GM12878 (cell line): ENCODE data around the gene IGLL5. TPM values are rescaled to one million over a fixed set of nuclear protein-coding genes. Genes with fewer than 3 reads are reported as not detected.

Source experiments
- ATAC-seq: fragments of 200-7000 bp; cut with Tn5 transposase; 3 replicates; pipeline ENCODE4 v1.9.1; 2020; ENCODE audit warnings: mild to moderate bottlenecking, moderate library complexity
- BruUV-seq: library from RNA; stranded (reverse); fragments of 400-500 nt; replicated peaks from 2 replicates; lab custom pipeline; 2021; lab: Mats Ljungman, UMichigan
- CTCF ChIA-PET: fragments of 300-600 bp; sonication (Branson Sonifier 250); formaldehyde crosslinking; extraction: SDS; loops from one replicate; lab custom pipeline; 2021; ENCODE audit warnings: inconsistent platforms; lab: Yijun Ruan, JAX
- POLR2A ChIA-PET: fragments of 350-600 bp; formaldehyde crosslinking; extraction: SDS; loops from one replicate; lab custom pipeline; 2021; ENCODE audit warnings: inconsistent platforms; lab: Charles Lee
- RAD21 ChIA-PET: fragments of 300-600 bp; sonication (Branson Sonifier 250); formaldehyde crosslinking; loops from one replicate; lab custom pipeline; 2023; ENCODE audit warnings: antibody characterized with exemption; ENCODE audit not compliant: unreplicated experiment; lab: Charles Lee
- SMC1A ChIA-PET: fragments of 300-600 bp; sonication (Branson Sonifier 250); formaldehyde crosslinking; loops from one replicate; lab custom pipeline; 2023; ENCODE audit not compliant: unreplicated experiment, uncharacterized antibody; lab: Charles Lee
- DNase-seq: peaks from one replicate; pipeline ENCODE4 v3.0.0-alpha.2; 2011; ENCODE audit warnings: low read depth, low spot score
- FAIRE-seq: peaks from 3 replicates; lab custom pipeline; 2011; peaks lifted over from hg19 to GRCh38; lab: Jason Lieb, UNC
- H2AFZ ChIP-seq: 2 replicates; pipeline ENCODE4 v1.6.0; 2011; ENCODE audit warnings: low read depth, low read length, control low read depth; ENCODE audit not compliant: control insufficient read depth
- H3K27ac ChIP-seq: 2 replicates; pipeline ENCODE4 v1.5.1; 2011; ENCODE audit warnings: control low read depth; ENCODE audit not compliant: control insufficient read depth, insufficient read depth
- H3K27me3 ChIP-seq, 2 experiments: replicated peaks in 1 of 2; 2 replicates each; pipeline versions ENCODE4 v1.6.0 to v1.6.1; 2011; ENCODE audit warnings: low read length in 1 of 2; ENCODE audit not compliant: control insufficient read depth in 2 of 2, insufficient read depth in 2 of 2
- H3K36me3 ChIP-seq, 2 experiments: 2 replicates each; pipeline ENCODE4 v1.5.1; 2011; ENCODE audit warnings: low read length in 1 of 2; ENCODE audit not compliant: control insufficient read depth in 2 of 2, insufficient read depth in 2 of 2
- H3K4me1 ChIP-seq: 2 replicates; pipeline ENCODE4 v1.6.1; 2011; ENCODE audit warnings: mild to moderate bottlenecking, low read length, moderate library complexity, mixed read lengths; ENCODE audit not compliant: control insufficient read depth, insufficient read depth
- H3K4me2 ChIP-seq: 2 replicates; pipeline ENCODE4 v1.6.0; 2011; ENCODE audit warnings: control low read depth; ENCODE audit not compliant: control insufficient read depth, insufficient read depth
- H3K4me3 ChIP-seq: fragments of 200-600 bp; sonication (generic); 2 replicates; pipeline ENCODE4 v1.5.1; 2016
- H3K79me2 ChIP-seq: 2 replicates; pipeline ENCODE4 v1.6.0; 2011; ENCODE audit warnings: low read length; ENCODE audit not compliant: control insufficient read depth, insufficient read depth
- H3K9ac ChIP-seq: 2 replicates; pipeline ENCODE4 v1.8.0; 2011; ENCODE audit warnings: low read length, control low read depth, mixed read lengths; ENCODE audit not compliant: control insufficient read depth, insufficient read depth
- H3K9me3 ChIP-seq: replicated peaks from 3 replicates; pipeline ENCODE4 v1.5.1; 2011; ENCODE audit warnings: mild to moderate bottlenecking, low read length; ENCODE audit not compliant: control insufficient read depth, insufficient read depth
- H4K20me1 ChIP-seq: 2 replicates; pipeline ENCODE4 v1.6.0; 2011; ENCODE audit not compliant: control insufficient read depth, insufficient read depth
- ASH2L ChIP-seq: fragments of 300-600, 200-600 bp; sonication (generic); IDR thresholded peaks from 2 replicates; pipeline ENCODE4 v1.6.1; 2017; ENCODE audit warnings: low read depth, mild to moderate bottlenecking, borderline replicate concordance
- GATAD2B ChIP-seq: fragments of 450-650 bp; conservative IDR thresholded peaks from 2 replicates; pipeline ENCODE4 v1.6.1; 2017; ENCODE audit warnings: low read depth, mild to moderate bottlenecking, moderate library complexity
- HDAC6 ChIP-seq: fragments of 200-600 bp; sonication (generic); IDR thresholded peaks from one replicate; pipeline ENCODE4 v1.8.0; 2017; ENCODE audit warnings: antibody characterized with exemption; ENCODE audit not compliant: unreplicated experiment
- IKZF1 ChIP-seq: fragments of 450-650 bp; conservative IDR thresholded peaks from 2 replicates; pipeline ENCODE4 v1.6.1; 2017; ENCODE audit warnings: antibody characterized with exemption, mild to moderate bottlenecking
- IKZF2 ChIP-seq, 2 experiments: fragments of 450-650 bp; IDR thresholded peaks; 2 replicates each; pipeline ENCODE4 v1.6.1; 2017; ENCODE audit warnings: mild to moderate bottlenecking in 2 of 2, moderate library complexity in 2 of 2
- KAT2A ChIP-seq: conservative IDR thresholded peaks from 2 replicates; pipeline ENCODE4 v1.6.1; 2011; ENCODE audit warnings: low read depth, low read length; ENCODE audit not compliant: control insufficient read depth
- KDM1A ChIP-seq: fragments of 200-600 bp; sonication (generic); IDR thresholded peaks from 2 replicates; pipeline ENCODE4 v1.6.1; 2016; ENCODE audit warnings: borderline replicate concordance
- NFIC ChIP-seq: IDR thresholded peaks from 2 replicates; pipeline ENCODE4 v1.6.1; 2012; ENCODE audit warnings: low read depth, mild to moderate bottlenecking, inconsistent platforms, low read length, moderate library complexity
- NFXL1 ChIP-seq: fragments of 450-650 bp; IDR thresholded peaks from 2 replicates; pipeline ENCODE4 v1.6.1; 2017; ENCODE audit warnings: antibody characterized with exemption, mild to moderate bottlenecking, borderline replicate concordance
- NR2C2 ChIP-seq: IDR thresholded peaks from 2 replicates; pipeline ENCODE4 v1.6.1; 2011; ENCODE audit warnings: borderline replicate concordance, low read depth; ENCODE audit not compliant: control insufficient read depth, insufficient read length
- NR2F1 ChIP-seq: fragments of 450-650 bp; conservative IDR thresholded peaks from 2 replicates; pipeline ENCODE4 v1.6.1; 2017; ENCODE audit warnings: mild to moderate bottlenecking
- PML ChIP-seq: IDR thresholded peaks from 2 replicates; pipeline ENCODE4 v1.6.1; 2012; ENCODE audit warnings: low read length, inconsistent platforms
- POLR2AphosphoS2 ChIP-seq: IDR thresholded peaks from 2 replicates; pipeline ENCODE4 v1.6.1; 2011; ENCODE audit warnings: low read depth, mild to moderate bottlenecking, low read length, improper control_type of control experiment, moderate library complexity
- RAD21 ChIP-seq: IDR thresholded peaks from 2 replicates; pipeline ENCODE4 v1.6.1; 2011; ENCODE audit warnings: mild to moderate bottlenecking, low read depth, low read length, moderate library complexity; ENCODE audit not compliant: insufficient read depth
- SIX5 ChIP-seq: IDR thresholded peaks from 2 replicates; pipeline ENCODE4 v1.6.1; 2011; ENCODE audit warnings: mild to moderate bottlenecking, low read depth, low read length, moderate library complexity; ENCODE audit not compliant: severe bottlenecking
- SMAD5 ChIP-seq: IDR thresholded peaks from 2 replicates; pipeline ENCODE4 v1.6.1; 2016; ENCODE audit warnings: antibody characterized with exemption, low read depth
- STAT3 ChIP-seq: IDR thresholded peaks from 2 replicates; pipeline ENCODE4 v1.6.1; 2011; ENCODE audit warnings: low read depth, low read length, improper control_type of control experiment
- TCF3 ChIP-seq: IDR thresholded peaks from 2 replicates; pipeline ENCODE4 v1.6.1; 2012; ENCODE audit warnings: low read depth, mild to moderate bottlenecking, low read length, borderline replicate concordance; ENCODE audit not compliant: insufficient read depth
- WGBS: methylation state at CpG from one replicate; pipeline ENCODE4 v1.1.6; 2016; ENCODE audit warnings: low lambda C conversion rate; ENCODE audit not compliant: insufficient replicate concordance, insufficient coverage; ENCODE audit errors: missing lambda C conversion rate; 5-methylcytosine and 5-hydroxymethylcytosine counted together
- in situ Hi-C: fragments of 300-500 bp; cut with MboI; formaldehyde crosslinking; loops from 9 replicates; pipeline ENCODE4 v1.14.3; 2018; ENCODE audit warnings: mixed read lengths
- intact Hi-C: fragments of 100-400 bp; cut with micrococcal nuclease; formaldehyde crosslinking; loops from one replicate; pipeline ENCODE4 v1.14.2; 2022; ENCODE audit not compliant: unreplicated experiment
- polyA plus RNA-seq, 11 experiments: library from polyadenylated mRNA; depleted of rRNA in 4 of 11; unstranded in 6 of 11; stranded (reverse) in 5 of 11; fragments of >200 nt; fragmentation: Nextera tagmentation in 4 of 11; fragmentation: Illumina TruSeq in 1 of 11; extraction: Ambion mirVana in 4 of 11; extraction: Trizol in 1 of 11; gene quantifications; 1 replicate in 1 of 11; 2 replicates in 10 of 11; pipeline versions ENCODE4 v1.2.1 to v1.2.3, GENCODE V29; 2011 to 2016; ENCODE audit warnings: inconsistent platforms in 2 of 11, missing spikeins in 2 of 11, low read depth in 1 of 11
- total RNA-seq, 4 experiments: library from RNA; depleted of rRNA in 3 of 4; stranded (reverse); fragments of >200 nt in 3 of 4; fragmentation: Illumina TruSeq in 1 of 4; extraction: Trizol in 1 of 4; gene quantifications; 2 replicates each; pipeline versions ENCODE4 v1.2.1 to v1.2.3, GENCODE V29; 2013 to 2021
- TF ChIP-seq, protein P1 (sequence below): fragments of 450-650 bp; IDR thresholded peaks from 2 replicates; pipeline ENCODE4 v1.6.1; 2017; ENCODE audit warnings: low read depth, mild to moderate bottlenecking, moderate library complexity

IGLL5 gene
- total and polyA plus RNA-seq, 10 of the 15 experiments (the other 5 are each of a cell fraction or from before 2014, with no cell fraction given): not detected

DNA sequence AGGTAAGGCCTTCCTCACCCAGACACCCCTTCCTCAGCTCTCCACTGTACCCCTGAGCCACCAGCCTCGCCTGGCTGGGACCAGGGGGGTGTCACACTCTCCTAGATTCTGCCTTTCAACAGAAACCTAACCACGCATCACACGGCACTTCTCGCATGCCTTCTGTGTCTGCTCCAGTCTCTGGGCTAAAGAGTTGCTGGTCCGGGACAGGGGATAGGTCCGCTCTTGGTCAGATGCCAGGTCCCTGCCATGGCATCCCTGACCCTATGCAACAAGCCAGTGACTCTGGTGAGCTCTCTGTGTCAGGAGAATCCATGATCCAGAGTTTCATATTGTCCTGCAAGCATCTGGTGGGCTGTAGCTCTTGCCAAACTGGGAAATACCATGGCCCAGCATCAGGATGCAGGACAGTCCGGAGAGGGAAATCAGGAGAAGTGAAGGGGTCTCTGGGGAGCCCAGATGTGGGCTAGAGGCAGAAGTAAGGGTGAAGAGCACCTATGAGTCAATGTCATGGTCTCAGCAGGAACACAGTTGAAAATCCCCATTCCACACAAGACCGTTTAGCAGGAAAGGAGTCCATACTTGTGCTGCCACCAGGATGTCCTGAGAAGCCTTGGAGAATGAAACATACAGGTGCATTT is 14.1 kb downstream of the IGLL5 start:
- H3K36me3 ChIP-seq: no peaks in the 10 kb centered on the region; a peak in 1 of 4 replicates
- peak overlapping the region; percentile 62; the same call in 1 of the 2 replicates for H3K4me3 ChIP-seq
- peak overlapping the region; percentile 72 for H3K4me2 ChIP-seq
- H3K4me1 ChIP-seq: peaks cover 24% of the 10 kb centered on the region
- ChIA-PET SMC1A (interaction anchor here (1.0 to 4.5 kb wide), 8 partner anchors 11 to 706 kb away, joined by 3 to 154 read pairs (median 21); no protein-coding TSS in a partner anchor), CTCF (interaction anchor here (0.9 to 3.8 kb wide), 13 partner anchors 10 to 858 kb away, joined by 3 to 117 read pairs (median 7); no protein-coding TSS in a partner anchor), POLR2A (interaction anchor here (1.0 to 4.2 kb wide), 8 partner anchors 9 to 53 kb away, joined by 3 to 153 read pairs (median 17); no protein-coding TSS in a partner anchor), RAD21 (interaction anchor here (1.2 to 5.2 kb wide), 9 partner anchors 28 to 706 kb away, joined by 3 to 91 read pairs (median 25); no protein-coding TSS in a partner anchor)
- no peaks in the 10 kb centered on the region for H3K9me3 ChIP-seq
- H3K9ac ChIP-seq: peak overlapping the region; percentile 68
- no peaks in the 10 kb centered on the region for H3K27me3 ChIP-seq
- intact Hi-C loops: loop anchor here (1.0 to 5.0 kb wide), 6 partner anchors 28 to 89 kb away; no protein-coding TSS in a partner anchor
- WGBS: 33% methylated on average over 8 of the region's 8 CpGs
- H3K27ac ChIP-seq: peak overlapping the region; percentile 93
- BruUV-seq: no TSS peak
- peaks cover 9% of the 10 kb centered on the region for H3K79me2 ChIP-seq
- DNase-seq: peak; percentile 65
- H2AFZ ChIP-seq: no peak overlapping the region
- no peak for FAIRE-seq
- peak; percentile 40 for ATAC-seq
- H4K20me1 ChIP-seq: no peaks in the 10 kb centered on the region
- in situ Hi-C loops: loop anchor here (5.0 to 25.0 kb wide), 2 partner anchors 41 to 1189 kb away; no protein-coding TSS in a partner anchor
- TF ChIP-seq NFIC: peak; percentile 90
- TF ChIP-seq GATAD2B: no peak
- no peak for TF ChIP-seq SIX5
- no peak for TF ChIP-seq NR2F1
- peak; percentile 12; the same call in 1 of the 2 replicates for TF ChIP-seq TCF3
- no peak for TF ChIP-seq ASH2L
- peak; percentile 65 to 67; a peak in 2 of 4 replicates for TF ChIP-seq IKZF2 (IDR thresholded peaks at IDR 0.05)
- TF ChIP-seq SMAD5: peak; percentile 98
- TF ChIP-seq PML: peak; percentile 90
- no peak for TF ChIP-seq NFXL1
- TF ChIP-seq HDAC6: peak; percentile 30
- peak; percentile 75 for TF ChIP-seq IKZF1
- TF ChIP-seq RAD21: 0 out of 2 replicates have a peak, but pooled peaks have one; percentile 0
- TF ChIP-seq, protein P1, sequence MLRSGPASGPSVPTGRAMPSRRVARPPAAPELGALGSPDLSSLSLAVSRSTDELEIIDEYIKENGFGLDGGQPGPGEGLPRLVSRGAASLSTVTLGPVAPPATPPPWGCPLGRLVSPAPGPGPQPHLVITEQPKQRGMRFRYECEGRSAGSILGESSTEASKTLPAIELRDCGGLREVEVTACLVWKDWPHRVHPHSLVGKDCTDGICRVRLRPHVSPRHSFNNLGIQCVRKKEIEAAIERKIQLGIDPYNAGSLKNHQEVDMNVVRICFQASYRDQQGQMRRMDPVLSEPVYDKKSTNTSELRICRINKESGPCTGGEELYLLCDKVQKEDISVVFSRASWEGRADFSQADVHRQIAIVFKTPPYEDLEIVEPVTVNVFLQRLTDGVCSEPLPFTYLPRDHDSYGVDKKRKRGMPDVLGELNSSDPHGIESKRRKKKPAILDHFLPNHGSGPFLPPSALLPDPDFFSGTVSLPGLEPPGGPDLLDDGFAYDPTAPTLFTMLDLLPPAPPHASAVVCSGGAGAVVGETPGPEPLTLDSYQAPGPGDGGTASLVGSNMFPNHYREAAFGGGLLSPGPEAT: 0 out of 2 replicates have a peak, but pooled peaks have one; percentile 28
- TF ChIP-seq KDM1A: no peak
- TF ChIP-seq POLR2AphosphoS2: peak; percentile 82; the same call in 1 of the 2 replicates
- TF ChIP-seq NR2C2: no peak
- no peak for TF ChIP-seq KAT2A
- TF ChIP-seq STAT3: no peak
